ENCODE data around the gene LRRC63.
"Not testable (repeated sequence)": the region's sequence is repeated elsewhere in the genome, so short reads cannot be mapped to it uniquely, and the experiment has no call there.

LRRC63 gene

DNA sequence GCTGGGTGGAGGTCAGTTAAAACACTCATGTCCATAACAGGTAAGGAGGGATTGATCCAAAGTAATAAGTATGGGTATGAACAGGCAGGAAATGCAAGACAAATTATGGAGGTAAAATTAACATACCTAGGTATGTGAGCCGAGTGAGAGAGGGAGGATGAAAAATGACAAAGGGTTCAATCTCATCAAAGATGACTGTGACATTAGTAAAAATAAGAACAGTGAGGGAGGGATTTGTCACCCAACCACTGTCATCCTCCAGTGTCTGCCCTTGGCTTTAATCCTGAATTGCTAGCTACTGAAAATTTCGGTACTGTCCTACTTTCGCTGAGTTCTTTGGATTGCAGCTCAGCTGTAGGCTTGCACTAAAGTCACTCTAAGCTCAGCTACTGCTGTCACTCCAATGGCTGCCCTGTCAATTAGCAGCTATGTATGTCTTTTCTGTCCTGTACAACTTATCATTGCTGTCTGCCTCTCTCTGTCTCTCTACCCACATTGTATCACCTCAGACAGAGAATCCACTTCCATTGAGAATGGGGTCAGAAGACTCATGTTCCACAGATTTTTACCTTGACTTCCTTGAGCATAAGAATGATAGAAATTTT is 62.5 kb downstream of the LRRC63 start:
- no peak for DNase-seq

DNA sequence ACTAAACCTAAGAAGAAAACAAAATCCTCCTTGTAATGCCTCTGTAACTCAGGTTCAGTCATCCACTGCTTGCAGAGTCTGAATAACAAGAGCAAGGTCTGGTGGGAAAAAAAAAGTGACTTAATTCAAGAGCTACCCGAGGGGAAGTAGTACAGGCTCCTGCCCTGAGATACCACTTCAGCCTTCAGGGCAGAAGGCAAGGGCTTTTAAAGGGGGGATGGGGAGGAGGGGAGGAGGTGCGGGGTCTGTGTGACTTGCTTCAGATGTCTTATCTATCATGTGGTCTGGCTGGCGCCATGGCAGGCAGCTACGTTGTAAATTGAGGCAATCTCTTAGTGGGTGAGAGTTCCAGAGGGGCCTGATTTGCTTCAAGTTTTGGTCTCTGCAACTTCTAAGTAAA is 66.7 kb downstream of the LRRC63 start:
- no peak for DNase-seq

DNA sequence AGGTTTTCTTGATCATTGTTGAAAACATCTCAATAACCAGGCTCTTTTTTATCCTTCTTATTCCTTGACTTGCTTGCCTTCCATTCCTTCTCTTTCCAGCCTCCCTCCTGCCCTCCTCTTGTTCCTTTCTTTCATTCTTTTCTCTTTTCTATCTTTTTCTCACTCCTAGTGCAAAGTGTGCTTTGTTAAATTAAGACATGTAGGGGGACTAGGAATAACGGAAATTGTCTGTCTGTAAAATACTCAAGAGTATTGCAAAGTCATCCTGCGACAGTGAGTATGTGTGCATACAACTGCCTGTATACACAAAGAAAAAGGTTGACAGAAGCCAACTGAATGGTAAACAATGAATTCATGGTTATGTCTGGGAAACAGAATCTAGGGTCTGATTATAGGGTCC is 70.1 kb downstream of the LRRC63 start:
- DNase-seq = no peak

DNA sequence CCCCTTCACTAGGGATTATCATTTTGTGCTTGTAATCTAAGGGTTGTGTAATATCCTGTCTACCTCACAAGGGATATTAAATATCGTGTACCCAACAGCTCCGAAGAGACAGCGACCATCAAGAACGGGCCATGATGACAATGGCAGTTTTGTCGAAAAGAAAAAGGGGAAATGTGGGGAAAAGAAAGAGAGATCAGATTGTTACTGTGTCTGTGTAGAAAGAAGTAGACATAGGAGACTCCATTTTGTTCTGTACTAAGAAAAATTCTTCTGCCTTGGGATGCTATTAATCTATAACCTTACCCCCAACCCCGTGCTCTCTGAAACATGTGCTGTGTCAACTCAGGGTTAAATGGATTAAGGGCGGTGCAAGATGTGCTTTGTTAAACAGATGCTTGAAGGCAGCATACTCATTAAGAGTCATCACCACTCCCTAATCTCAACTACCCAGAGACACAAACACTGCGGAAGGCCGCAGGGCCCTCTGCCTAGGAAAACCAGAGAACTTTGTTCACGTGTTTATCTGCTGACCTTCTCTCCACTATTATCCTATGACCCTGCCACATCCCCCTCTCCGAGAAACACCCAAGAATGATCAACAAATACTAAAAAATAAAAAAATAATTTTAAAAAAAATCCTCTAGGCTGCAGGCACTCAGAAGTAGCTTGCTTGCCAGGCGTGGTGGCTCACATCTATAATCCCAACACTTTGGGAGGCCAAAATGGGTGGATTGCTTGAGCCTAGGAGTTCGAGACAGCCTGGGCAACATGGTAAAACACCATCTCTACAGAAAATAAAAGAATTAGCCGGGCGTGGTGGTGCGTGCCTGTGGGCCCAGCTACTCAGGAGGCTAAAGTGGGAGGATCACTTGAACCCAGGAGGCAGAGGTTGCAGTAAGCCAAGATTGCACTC is 72.4 kb downstream of the LRRC63 start:
- DNase-seq = not testable (repeated sequence)

DNA sequence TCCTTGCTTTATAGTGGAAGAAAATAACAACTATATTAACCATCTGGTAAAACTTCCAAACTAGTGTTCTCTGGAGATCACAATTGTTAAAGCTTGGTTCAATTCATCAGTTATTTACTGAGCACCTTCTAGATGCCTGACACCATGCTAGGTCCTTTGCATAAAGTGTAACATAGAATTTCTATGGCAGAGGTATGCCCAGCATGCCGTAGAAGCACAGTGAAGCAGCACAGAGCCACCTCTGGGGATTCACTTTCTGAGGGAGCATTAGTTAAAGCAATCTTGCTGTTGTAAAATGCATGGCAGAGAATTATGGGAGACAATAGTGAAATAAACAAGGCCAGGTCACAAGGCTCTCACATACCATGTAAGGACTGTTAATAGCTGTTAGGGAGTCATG is 75.2 kb downstream of the LRRC63 start:
- DNase-seq = no peak

DNA sequence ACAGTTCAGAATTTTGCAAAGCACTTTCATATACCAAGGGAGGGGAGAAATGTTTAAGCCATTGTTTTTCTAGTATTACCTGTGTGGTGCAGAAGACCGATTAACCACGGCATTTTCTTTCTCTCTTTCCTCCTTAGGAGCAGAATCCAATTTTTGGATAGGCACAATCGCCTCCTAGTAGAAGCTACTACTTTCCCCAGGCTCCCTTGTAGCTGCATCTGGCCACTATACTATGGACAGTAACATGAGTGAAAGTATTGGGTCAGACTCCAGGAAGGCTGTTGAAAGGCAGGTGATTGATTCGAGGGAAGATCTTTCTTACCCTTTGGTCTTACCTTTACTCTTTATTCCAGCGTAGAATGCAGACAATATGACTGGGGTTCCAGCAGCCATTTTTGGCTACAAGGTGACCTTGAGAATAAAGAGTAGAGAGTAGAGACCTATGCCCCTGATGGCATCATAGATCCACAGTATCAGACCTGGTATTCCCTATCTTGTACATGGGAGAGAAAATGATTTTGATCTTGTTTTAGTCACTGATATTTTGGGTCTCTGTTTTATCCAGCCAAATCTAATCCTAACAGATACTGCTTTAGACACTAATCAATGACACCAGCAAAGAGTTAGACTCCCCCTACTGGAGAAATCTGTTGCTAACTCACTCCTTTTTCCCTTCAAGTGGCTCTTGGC is 77.0 kb downstream of the LRRC63 start:
- DNase-seq = no peak

DNA sequence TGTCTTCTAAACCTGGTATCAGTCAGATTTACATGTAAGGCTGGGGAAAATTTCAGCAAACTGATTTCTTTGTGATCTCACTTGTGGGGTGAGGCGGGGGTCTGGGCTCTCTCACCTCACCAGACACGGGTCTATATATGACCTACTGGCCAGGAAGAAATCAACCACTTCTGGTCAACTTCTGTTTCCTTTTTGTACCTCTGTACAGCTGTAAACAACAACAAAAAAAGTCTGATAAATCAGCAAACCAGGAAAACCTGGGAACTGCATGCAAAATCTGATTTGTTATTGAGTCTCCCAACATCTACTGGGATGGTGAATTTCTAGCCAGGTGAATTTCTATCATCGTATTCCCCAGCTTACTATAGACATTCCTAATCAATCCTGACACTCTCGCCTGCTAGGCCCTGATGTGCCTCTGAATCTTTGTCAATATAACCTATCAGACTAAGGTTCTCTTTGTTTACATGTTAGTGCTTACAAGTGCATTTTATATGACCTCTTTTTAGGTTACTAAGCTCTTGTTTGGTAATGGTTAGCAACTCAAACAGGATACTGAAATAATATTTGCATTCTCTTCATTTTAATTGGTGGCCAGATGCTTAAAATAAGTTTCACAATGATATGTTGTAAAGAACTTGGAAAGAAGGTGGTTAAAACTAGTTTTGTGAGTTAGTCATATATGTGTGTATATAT is 77.7 kb downstream of the LRRC63 start:
- no peak for DNase-seq

DNA sequence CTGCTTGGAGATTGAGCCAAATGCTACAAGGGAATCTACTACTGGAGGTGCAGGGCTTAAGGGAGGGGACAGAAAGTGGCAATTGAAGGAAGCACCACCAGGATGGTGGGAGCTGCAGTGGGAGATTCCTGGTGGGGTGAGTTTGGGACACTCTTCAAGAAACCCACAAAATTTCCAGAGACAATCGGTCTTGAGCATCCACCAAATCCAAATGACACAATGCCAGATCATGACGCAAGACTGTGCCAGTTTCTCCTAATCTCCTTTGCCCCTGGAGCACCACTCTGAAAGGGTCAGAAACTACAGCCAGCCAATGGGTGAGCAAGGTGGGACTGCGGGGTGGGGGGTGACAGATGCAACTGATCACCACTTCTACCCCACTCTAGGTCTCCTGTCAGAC is 78.7 kb downstream of the LRRC63 start:
- no peak for DNase-seq

DNA sequence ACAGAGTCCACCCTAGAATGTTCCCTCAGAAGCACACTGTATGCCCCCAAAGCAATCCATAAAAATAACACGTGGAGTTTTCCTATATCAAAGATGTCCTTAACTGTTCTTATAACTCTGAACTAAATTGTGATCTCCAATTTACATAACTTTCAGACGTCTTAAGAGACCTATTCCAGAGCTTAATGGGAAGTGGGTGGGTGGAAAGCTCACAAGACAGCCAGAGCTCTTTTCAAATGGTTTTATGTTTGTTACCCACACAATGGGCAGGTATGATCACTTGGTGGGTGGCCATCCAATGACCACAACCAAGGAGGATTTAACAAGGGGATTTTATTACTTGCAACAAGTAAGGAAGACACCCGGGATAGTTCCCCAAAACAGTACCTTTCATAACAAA is 81.7 kb downstream of the LRRC63 start:
- no peak for DNase-seq

DNA sequence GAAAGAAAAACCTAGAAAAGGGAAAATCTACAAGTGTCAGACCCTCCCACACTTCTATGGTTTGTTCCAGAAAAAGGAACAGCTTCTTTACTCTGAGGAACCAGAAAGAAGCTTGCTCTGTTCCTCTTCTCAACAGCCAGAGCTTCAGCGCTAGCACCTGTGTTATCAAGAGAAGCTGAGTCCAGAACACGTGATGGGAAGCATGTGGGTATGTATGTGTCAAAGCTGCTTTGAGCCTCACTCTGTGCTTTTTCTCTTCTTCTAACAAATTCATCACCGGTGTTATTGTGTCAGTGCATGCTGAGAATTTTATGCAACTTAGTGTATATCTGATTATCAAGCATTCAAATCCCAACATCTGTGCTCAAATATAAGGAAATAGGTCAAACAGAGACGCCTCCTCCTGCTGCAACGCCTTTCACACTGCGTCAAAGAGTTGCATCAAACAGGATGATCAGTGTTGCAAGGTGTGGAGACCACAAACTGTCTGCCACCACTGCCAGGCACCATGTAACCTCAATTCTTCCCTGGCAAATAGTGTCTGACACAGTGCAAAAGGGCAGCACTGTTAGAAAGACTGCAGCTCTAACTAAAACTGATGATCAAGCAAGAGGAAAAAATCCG is 83.9 kb downstream of the LRRC63 start:
- DNase-seq = no peak

DNA sequence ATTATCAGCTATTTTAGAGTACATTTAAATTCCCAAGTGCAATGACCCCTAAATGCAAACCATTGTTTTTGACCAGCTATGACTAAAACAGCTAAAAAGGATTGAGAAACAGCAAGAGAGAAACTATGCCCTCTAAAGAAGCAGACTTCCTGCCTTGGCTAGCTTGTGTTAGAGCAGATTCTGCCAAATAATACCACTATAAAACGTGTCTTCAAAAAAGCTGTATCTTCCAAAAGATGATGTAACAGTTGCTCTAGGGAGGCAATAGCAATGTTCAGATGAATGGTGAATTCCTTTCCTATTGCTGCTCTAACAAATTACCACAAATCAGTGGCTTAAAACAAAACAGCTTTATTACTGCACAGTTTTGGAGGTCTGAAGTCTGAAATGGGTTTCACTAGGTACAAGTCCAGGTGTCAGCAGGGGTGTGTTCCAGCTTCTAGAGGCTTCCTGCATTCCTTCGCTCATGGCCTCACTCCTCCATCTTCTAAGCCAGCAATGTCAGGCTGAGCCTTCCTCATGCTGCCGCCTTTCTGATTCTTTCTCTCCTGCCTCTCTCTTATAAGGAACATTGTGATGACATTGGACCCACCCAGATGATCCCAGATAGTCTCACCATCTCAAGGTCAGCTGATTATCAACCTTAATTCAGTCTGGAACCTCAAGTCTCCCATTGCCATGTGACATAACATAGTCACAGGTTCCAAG is 84.5 kb downstream of the LRRC63 start:
- DNase-seq = no peak

DNA sequence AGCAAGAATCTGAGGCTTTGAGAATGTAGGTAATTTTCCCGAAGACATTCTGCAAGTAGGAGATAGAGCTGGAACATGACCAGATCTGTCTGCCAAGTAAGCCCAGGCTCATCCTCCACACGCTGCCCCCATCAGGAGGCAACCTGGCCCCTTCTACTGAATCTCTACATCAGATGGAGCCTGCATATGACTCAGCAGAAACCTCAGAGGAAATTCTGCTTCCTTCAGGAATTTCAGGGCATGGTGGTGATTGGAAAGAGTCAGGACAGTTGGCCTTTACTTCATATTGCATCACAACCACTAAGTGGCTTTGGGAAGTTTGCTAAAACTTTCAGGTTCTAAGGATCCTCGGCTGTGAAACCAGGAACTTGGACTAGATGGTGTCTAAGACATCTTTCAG is 85.2 kb downstream of the LRRC63 start:
- DNase-seq = no peak

DNA sequence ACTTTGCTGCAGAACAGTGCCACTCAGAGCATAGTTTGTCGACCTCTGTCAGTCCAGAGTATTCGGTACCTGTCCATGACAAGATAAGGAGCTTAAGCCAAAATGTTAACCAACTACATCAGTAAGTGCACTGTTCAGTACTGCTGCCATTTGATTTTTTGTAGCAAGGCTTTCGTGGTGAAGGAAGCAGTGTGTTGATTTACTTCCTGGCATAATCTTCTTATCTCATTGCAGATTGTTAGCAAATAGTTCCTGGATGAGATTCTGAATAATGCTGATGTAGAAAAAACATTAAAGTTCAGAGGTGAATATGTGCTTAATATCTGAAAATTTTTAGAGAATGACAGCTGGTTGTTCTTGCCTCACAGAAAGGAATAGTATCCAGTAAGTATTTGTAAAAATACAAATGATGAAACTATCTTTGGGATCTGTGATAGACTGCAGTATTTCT is 85.7 kb downstream of the LRRC63 start:
- no peak for DNase-seq

DNA sequence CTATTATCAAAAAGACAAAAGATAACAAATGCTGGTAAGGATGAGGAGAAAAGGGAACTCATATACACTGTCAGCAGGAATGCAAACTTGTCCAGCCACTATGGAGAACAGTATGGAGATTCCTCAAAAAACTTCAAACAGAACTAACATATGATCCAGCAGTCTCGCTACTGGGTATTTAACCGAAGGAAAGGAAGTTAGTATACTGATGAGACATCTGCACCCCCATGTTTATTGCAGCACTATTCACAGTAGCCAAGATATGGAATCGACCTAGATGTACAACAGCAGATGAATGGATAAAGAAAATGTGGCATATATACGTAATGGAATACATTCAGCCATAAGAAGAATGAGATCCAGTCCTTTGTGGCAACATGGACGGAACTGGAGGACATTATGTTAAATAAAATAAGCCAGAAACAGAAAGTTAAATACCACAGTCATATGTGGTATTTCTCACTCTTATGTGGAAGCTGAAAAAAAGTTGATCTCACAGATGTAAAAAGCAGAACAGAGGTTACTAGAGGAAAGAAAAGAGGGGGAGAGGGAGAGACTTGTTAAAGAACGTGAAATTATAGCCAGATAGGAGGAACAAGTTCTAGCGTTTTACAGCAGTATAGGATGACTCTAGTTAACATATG is 92.1 kb downstream of the LRRC63 start:
- no peak for DNase-seq

DNA sequence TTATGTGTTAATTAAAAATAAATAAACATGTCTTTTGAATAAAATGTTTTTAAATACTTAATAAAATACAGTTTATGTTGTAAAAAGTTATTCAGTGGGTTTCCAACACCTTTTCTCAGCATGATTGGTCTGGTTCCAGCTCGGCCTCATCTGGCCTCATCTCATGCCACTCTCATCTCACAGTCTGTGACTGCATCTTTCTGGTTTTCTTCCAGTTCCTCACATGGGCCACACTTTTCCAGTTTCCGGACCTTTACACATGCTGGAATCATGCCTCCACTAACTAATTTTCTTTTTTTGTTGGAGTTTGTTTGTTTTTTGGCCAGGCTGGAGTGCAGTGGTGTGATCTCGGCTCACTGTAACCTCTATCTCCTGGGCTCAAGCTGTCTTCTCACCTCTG is 92.8 kb downstream of the LRRC63 start:
- DNase-seq = no peak

DNA sequence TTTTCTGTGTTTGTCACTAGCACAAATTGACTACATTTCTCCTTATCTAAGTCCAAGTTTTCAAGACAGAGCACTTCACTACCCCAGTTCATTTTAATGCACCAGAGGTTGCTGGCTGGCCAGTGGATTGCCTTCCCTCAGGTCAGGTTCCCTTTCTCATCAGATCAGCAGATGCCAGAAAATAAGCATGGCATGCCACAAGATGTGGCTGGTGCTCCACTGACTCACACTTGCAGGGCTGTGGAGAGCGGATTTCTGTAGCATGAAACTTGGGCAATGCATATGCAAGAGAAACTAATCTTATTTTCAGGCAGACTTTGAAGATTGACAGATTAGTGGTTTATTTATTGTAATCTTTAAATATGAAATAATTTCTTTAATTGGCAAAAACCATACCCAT is 95.8 kb downstream of the LRRC63 start:
- no peak for DNase-seq

DNA sequence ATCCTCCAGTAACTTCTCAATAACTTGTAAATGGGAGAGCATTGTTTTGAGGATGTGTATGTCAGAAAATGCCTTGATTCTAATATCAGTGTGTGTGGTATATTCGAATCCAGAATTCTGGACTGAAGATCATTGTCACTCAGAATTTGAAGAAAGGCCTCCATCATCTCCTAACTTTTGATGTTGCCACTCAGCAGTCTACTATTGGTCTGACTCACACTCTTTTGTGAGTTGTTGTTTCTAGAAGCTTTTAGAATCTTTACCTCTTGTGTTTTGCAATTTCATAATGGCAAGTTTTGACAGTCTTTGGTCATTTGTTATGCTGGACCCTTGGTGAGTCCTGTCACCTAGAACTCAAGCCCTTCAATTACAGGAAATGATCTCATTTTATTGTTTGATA is 98.3 kb downstream of the LRRC63 start:
- DNase-seq = no peak

DNA sequence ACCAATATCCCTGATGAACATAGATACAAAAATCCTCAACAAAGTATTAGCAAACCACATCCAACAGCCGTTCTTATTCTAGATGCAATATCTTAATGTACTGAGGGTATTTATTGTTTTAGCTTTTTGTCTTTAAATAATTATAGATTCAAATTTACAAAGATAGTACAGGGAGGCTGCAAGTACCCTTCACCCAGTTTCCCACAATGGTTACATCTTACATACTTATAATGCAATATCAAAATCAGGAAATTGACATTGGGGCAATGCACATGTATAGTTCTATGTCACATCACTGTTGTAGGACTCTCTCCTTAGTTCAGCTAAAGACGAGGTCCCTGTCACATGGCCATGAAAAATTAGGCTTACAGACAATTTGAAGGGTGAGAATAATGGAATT is 99.5 kb downstream of the LRRC63 start:
- DNase-seq = no peak

DNA sequence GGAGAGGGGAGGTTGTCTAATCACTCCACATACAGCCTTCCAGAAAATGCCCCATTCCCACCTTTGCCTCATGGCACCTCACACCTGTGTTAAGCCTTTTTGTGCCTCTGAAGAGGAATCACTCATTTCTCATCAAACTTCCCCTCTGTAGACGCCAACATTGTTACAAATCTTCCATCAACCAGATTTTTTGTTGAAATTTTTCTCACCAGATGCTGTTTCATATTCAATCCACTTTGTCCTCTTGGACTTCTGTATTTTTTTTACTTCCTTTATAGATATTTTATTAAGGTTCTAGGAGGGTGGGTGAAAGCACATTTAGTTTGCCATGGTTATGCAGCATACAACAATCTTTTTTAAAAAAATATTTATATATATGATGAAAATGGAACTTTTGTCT is 101.3 kb downstream of the LRRC63 start:
- no peak for DNase-seq

DNA sequence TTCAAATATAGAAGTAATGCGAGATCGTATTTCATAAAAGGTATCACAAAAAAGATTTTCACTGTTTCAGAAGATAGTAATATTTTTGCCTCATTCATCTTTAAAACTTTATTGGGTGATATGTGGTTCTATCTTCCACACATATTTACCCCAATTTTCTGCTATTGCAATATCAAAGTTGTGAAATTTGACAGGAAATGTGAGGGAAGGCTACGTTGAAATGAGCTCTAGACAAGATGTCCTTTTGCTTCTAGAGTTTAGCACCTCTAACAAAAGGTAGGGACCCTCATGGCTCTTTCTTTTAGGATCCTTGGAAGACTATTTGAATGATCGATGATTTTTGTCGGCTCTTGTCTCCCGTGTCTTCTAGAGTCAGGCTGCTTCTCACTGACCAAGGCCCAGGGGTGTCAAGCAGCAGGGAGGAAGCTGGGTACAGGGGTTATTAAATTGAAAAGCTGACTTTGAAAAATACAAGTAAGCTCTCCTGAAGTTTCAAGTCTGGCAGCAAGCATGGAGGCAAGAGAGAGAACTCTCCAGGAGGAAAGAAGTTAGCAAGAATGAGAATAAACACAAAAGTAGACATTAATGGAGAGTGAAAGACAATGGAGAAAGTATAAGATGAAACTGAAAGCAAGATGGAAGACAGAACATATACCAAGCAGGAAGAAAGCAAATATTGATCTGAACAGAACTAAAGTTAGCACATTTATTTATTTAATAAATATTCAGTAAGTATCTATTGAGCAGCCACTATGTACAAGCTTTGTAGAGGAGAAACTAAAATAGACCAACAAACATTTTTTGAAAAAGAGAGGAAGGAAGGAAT is 101.9 kb downstream of the LRRC63 start:
- no peak for DNase-seq

DNA sequence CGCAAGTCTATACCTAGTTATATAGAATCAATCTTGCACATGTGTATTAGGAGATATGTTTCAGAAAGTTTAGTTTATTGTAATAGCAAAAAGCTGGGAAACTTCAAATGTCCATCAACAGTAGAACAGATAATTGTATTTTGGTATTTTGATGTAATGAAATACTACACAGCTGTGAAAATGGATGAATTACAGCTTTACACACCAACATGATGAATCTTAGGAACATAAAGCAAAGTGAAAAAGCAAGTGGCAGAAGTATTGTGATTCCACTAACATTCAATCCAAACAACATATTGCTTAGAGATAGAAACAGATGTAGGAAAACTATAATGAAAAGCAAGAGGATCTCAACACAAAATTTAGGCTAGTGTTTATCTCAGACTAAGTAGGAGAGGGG is 102.9 kb downstream of the LRRC63 start:
- no peak for DNase-seq

Measured in activated gamma-delta T cell (primary cell).